Uterus (tissue), 4 donors: ENCODE results near the gene PAQR4. TPM values are rescaled to one million over a fixed set of nuclear protein-coding genes. Genes with fewer than 3 reads are reported as not detected.
A peak's percentile ranks its signal among the peaks of the same experiment; 100 is the strongest.

Source experiments
- DNase-seq, 2 donors: peaks; one replicate each; pipeline ENCODE4 v3.0.0-alpha.2; 2019 to 2020
- H3K27ac ChIP-seq, 2 donors: fragments of 200-600 bp; sonication (generic); 1 replicate in 1 of 2; 2 replicates in 1 of 2; pipeline ENCODE4 v1.5.1; 2016 to 2018
- H3K27me3 ChIP-seq, 2 donors: fragments of 200-600 bp; sonication (generic); one replicate each; pipeline ENCODE4 v1.5.1; 2018 to 2019; ENCODE audit warnings: control low read depth in 1 of 2
- H3K36me3 ChIP-seq, 2 donors: fragments of 200-600 bp; sonication (generic); one replicate each; pipeline ENCODE4 v1.5.1; 2019; ENCODE audit warnings: control low read depth in 1 of 2
- H3K4me1 ChIP-seq, 2 donors: fragments of 200-600 bp; sonication (generic); one replicate each; pipeline ENCODE4 v1.5.1; 2018 to 2019; ENCODE audit warnings: control low read depth in 1 of 2
- H3K4me3 ChIP-seq, 2 donors: fragments of 200-600 bp; sonication (generic); 1 replicate in 1 of 2; 2 replicates in 1 of 2; pipeline ENCODE4 v1.5.1; 2018 to 2019; ENCODE audit warnings: mild to moderate bottlenecking in 1 of 2
- H3K9me3 ChIP-seq, 2 donors: fragments of 200-600 bp; sonication (generic); one replicate each; pipeline ENCODE4 v1.5.1; 2019; ENCODE audit warnings: control low read depth in 1 of 2
- POLR2A ChIP-seq, 2 donors: fragments of 450-650 bp; IDR thresholded peaks; one replicate each; pipeline ENCODE4 v1.6.1; 2016; ENCODE audit warnings: antibody characterized with exemption in 2 of 2, mild to moderate bottlenecking in 1 of 2, moderate library complexity in 1 of 2
- intact Hi-C: fragments of 100-400 bp; cut with DNase I; formaldehyde crosslinking; loops from one replicate; pipeline ENCODE4 v1.15.1; 2023; ENCODE audit warnings: low total_unique reads
- total RNA-seq, 4 donors: library from RNA; depleted of rRNA in 3 of 4; stranded (reverse); fragments of >200 nt in 3 of 4; gene quantifications; one replicate each; pipeline versions ENCODE4 v1.1.0 to v1.2.4, GENCODE V29; 2014 to 2023
- TF ChIP-seq, protein P1 (sequence below), 4 experiments: fragments of 200-600 bp in 2 of 4; fragments of 450-650 bp in 2 of 4; sonication (generic) in 2 of 4; IDR thresholded peaks; one replicate each; pipeline ENCODE4 v1.5.1; 2016 to 2019; ENCODE audit warnings: antibody characterized with exemption in 4 of 4, mild to moderate bottlenecking in 2 of 4, moderate library complexity in 1 of 4
- donor health status: DM: yes; HTN: yes; CAD: no.

Gene PAQR4
- total RNA-seq, 4 donors from 2014 or later = 0.26 to 4.8 (median 2.5) TPM

DNA sequence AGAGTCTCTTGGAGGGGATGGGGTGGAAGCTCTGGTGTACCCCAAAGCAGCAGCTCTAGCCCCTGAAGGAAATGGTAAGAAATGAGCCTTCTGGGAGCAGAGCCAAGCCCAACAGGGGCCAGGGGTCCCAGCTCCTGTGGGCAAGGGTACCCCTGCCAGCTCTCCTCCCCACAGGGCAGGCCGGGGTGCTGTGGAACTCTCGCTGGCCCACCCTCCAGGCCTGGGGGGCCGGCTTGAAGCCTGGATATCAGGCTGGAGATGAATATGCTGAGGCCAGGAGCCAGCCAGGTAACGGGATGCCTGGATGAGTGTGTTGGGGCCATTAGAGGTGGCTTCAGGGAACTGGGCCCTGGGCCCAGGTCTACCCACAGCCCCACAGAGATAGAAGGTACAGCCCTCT, 31.4 kb downstream of the PAQR4 start:
- TF ChIP-seq, protein P1, sequence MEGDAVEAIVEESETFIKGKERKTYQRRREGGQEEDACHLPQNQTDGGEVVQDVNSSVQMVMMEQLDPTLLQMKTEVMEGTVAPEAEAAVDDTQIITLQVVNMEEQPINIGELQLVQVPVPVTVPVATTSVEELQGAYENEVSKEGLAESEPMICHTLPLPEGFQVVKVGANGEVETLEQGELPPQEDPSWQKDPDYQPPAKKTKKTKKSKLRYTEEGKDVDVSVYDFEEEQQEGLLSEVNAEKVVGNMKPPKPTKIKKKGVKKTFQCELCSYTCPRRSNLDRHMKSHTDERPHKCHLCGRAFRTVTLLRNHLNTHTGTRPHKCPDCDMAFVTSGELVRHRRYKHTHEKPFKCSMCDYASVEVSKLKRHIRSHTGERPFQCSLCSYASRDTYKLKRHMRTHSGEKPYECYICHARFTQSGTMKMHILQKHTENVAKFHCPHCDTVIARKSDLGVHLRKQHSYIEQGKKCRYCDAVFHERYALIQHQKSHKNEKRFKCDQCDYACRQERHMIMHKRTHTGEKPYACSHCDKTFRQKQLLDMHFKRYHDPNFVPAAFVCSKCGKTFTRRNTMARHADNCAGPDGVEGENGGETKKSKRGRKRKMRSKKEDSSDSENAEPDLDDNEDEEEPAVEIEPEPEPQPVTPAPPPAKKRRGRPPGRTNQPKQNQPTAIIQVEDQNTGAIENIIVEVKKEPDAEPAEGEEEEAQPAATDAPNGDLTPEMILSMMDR (IDR thresholded peaks at IDR 0.05) = no peak
- no peak for TF ChIP-seq POLR2A (IDR thresholded peaks at IDR 0.05)
- DNase-seq = no peak
- no peaks in the 10 kb centered on the region for H3K9me3 ChIP-seq
- no peaks in the 10 kb centered on the region for H3K4me1 ChIP-seq
- H3K36me3 ChIP-seq = no peaks in the 10 kb centered on the region
- no peak overlapping the region for H3K4me3 ChIP-seq
- peaks cover 0 to 3% of the 10 kb centered on the region in 2 donors for H3K27me3 ChIP-seq
- H3K27ac ChIP-seq = no peak overlapping the region
- intact Hi-C loops = no loop called here

DNA sequence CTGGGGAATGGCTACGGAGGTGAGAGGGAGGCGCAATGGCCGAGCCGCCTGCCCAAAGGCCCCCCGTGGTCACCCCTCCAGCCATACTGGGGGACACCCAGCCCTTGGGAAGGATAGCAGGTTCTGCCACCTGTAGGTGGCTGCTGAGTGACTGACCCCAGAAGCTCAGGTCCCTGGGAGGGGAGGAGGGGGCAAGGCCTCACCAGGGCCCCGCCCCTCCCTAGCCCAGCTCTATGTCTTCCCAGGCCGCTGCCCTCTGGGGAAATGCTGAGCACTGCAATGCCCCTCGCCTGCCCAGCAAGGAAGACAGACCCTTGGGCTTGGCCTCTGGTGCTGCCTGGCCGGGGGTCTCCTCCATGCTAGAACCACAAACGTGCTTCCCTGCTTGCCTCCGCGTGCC, 32.2 kb downstream of the PAQR4 start:
- Histone ChIP-seq H3K27ac (no peak overlapping the region), H3K36me3 (no peaks in the 10 kb centered on the region), H3K9me3 (no peaks in the 10 kb centered on the region), H3K4me3 (no peak overlapping the region), H3K4me1 (no peaks in the 10 kb centered on the region), H3K27me3 (peaks cover 0 to 10% of the 10 kb centered on the region in 2 donors)
- intact Hi-C loops = no loop called here
- DNase-seq = no peak
- no peak for TF ChIP-seq POLR2A (IDR thresholded peaks at IDR 0.05)
- TF ChIP-seq, protein P1 (IDR thresholded peaks at IDR 0.05) = no peak

DNA sequence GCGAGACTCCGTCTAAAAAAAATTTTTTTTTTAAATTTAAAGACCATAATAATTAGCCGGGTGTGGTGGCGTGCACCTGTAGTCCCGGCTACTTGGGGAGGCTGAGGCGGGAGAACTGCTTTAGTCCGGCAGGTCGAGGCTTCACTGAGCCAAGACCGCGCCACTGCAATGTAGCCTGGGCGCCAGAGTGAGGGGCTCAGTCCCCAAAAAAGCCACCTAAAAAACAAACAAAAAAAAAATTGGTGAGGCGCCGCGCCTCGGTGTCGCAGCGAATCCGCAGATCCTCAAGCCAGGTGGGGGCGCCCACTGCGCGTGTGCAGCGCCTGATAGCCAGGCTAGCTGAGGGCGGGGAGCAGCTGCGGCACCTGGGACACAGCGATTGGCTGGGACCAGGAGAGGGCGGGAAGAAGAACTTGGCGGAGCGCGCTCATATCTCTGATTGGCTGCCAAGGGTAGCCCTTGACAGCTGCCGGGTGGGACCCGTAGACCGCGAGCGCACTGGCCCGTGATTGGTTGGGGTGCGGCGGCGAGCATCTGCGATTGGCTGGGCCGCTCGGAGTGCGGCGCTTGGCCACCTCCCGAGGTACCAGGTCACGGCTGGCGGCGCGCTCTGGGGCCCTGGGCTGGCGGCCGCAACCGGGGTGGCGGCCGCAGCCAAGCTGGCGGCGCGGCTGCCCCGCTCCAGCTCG, 34.6 kb downstream of the PAQR4 start:
- TF ChIP-seq, protein P1 (IDR thresholded peaks at IDR 0.05) = peak; percentile 50 to 78 (median 56)
- no peak for TF ChIP-seq POLR2A (IDR thresholded peaks at IDR 0.05)
- Histone ChIP-seq H3K9me3 (no peaks in the 10 kb centered on the region), H3K4me3 (no peak overlapping the region), H3K27ac (no peak overlapping the region), H3K27me3 (peaks cover 0 to 15% of the 10 kb centered on the region in 2 donors), H3K36me3 (no peaks in the 10 kb centered on the region), H3K4me1 (no peaks in the 10 kb centered on the region)
- intact Hi-C loops = no loop called here
- DNase-seq = peak; percentile 88

DNA sequence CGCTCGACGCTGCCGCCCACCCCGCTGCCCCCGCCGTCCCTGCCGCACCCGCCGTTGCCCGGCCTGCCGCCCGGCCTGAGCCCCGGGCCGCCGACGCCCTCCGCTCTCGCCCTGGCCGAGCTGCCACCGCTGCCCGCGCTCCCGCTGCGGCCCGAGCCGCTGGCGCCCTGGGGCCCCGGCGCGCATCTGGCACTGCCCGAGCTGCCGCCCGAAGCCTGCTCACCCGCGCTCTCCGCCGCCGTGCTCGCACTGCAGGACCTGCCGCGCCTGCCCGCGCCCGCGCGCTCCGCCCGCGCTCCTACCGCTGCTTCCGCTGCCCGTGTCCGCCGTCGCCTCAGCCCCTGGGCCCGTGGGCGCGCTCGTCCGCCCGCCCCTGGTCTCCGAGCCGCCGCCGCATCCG, 35.2 kb downstream of the PAQR4 start:
- H3K36me3 ChIP-seq = no peaks in the 10 kb centered on the region
- no peaks in the 10 kb centered on the region for H3K4me1 ChIP-seq
- no peak overlapping the region for H3K4me3 ChIP-seq
- peaks cover 0 to 15% of the 10 kb centered on the region in 2 donors for H3K27me3 ChIP-seq
- no peaks in the 10 kb centered on the region for H3K9me3 ChIP-seq
- no peak for TF ChIP-seq POLR2A (IDR thresholded peaks at IDR 0.05)
- TF ChIP-seq, protein P1 (IDR thresholded peaks at IDR 0.05) = no peak
- no peak overlapping the region for H3K27ac ChIP-seq
- DNase-seq = no peak
- intact Hi-C loops = no loop called here

DNA sequence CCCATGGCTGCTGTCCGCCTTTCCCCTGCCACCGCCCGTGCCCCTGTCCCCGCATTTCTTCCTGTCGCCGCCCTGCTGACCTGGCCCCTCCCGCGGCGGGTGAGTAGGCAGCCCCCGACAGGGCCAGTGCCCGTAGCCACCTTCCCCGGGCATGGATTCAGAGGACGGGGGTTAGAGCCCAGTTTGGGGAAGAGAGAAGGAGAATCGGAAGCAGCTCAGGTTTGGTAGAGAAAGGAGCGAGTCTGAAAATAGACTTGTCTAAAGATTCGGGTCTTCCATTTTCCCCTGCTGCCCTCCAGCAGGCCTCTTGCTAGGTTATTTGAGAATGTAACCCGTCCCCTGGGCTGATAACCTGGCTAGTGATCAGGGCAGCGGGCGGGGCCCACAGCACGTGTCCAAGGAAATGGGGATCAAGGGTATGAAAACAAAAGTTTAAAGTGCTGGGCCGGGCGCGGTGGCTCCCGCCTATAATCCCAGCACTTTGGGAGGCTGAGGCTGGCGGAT, 35.7 kb downstream of the PAQR4 start:
- Histone ChIP-seq H3K36me3 (no peaks in the 10 kb centered on the region), H3K27me3 (peaks cover 0 to 15% of the 10 kb centered on the region in 2 donors), H3K27ac (no peak overlapping the region), H3K4me1 (no peaks in the 10 kb centered on the region), H3K4me3 (no peak overlapping the region), H3K9me3 (no peaks in the 10 kb centered on the region)
- intact Hi-C loops = no loop called here
- TF ChIP-seq, protein P1 (IDR thresholded peaks at IDR 0.05) = no peak
- no peak for TF ChIP-seq POLR2A (IDR thresholded peaks at IDR 0.05)
- DNase-seq = no peak
